MV-4-11 (cell line): ENCODE results near the gene ZSCAN4.

Experiments
- DNase-seq: peaks from one replicate; lab custom pipeline; 2025; lab: John Stamatoyannopoulos, UW

Gene ZSCAN4

DNA sequence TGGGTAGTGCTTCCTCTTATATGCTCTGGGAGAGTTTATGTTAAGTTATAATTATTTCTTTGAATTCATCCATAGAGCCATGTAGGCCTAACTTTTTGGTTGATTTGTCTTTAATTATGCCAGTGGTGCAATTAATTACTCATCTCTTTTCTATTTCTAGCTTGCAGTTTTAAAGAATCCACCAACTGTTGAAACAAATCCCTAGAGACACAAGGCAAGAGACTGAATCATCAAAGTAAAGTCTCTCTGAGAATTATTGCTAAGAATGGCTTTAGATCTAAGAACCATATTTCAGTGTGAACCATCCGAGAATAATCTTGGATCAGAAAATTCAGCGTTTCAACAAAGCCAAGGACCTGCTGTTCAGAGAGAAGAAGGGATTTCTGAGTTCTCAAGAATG is 7.1 kb downstream of the ZSCAN4 start:
- DNase-seq: no peak

DNA sequence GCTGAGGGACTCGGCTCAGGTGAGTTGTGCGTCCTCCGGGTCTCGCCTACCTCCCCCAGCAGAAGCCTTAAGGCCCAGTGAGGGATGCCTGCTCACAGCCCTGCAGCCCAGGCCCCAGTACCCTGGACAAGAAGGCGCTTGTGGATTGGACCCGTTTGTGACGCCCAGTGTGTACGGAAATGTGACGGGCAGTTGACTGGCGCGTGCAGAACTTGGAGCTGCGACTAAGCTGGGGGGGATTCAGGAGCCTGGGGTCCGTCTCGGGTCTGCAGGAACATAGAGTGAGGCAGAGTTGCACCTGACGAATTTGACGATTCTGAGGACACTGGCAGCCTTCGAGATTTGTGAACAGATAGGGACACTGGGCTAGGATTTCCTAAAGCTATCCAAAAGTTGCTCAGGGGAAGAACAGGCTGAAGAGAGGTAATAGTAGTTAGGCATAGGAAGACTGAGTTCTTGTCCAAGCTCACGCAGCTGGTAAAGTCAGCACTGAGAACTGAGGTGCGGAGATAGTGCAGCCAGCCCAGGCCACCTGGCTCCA is 13.6 kb downstream of the ZSCAN4 start:
- DNase-seq: no peak

DNA sequence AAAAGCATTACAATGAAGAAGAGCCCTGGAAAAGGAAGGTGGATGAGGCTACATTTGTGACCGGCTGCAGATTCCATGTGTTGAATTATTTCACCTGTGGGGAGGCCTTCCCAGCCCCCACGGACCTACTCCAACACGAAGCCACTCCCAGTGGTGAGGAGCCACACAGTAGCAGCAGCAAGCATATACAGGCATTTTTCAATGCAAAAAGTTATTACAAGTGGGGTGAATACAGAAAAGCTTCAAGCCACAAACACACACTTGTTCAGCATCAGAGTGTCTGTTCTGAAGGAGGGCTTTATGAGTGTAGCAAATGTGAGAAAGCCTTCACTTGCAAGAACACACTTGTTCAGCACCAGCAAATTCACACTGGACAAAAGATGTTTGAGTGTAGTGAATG is 18.0 kb downstream of the ZSCAN4 start:
- DNase-seq: no peak

DNA sequence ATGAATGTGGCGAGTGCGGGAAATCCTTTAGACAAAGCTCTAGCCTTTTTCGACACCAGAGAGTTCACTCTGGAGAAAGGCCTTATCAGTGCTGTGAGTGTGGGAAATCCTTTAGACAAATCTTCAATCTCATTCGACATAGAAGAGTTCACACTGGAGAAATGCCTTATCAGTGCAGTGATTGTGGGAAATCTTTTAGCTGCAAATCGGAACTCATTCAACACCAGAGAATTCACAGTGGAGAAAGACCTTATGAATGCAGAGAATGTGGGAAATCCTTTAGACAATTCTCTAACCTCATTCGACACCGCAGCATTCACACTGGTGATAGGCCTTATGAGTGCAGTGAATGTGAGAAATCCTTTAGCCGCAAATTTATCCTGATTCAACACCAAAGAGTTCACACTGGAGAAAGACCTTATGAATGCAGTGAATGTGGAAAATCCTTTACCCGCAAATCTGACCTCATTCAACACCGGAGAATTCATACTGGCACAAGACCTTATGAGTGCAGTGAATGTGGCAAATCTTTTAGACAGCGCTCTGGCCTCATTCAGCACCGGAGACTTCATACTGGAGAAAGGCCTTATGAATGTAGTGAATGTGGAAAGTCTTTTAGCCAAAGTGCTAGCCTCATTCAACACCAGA is 18.8 kb downstream of the ZSCAN4 start:
- DNase-seq: no peak

DNA sequence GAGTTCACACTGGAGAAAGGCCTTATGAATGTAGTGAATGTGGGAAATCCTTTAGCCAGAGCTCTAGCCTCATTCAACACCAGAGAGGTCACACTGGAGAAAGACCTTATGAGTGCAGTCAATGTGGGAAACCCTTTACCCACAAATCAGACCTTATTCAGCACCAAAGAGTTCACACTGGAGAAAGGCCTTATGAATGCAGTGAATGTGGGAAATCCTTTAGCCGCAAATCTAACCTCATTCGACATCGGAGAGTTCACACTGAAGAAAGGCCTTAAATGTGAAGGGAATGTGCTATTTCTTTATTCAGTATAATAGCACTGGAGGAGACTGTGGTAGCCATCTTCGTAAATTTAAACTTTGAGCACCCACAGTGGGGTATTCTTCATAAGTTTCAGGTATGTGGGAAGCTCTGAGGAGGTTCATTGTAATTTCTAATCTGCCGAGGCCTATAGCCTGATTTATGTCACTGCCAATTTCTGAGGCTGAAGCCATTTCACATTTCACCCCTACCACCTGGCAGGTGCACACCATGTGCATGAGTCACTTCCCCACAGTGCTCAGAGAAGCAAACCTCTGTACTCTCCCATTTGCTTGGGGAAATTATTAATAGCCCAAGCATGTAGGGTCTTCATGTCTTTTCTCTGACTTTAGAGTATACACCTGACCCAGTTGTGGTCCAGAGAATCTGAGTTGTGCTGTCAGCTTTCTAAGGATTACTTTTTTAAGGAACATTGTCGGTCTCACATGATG is 19.5 kb downstream of the ZSCAN4 start:
- DNase-seq: no peak

DNA sequence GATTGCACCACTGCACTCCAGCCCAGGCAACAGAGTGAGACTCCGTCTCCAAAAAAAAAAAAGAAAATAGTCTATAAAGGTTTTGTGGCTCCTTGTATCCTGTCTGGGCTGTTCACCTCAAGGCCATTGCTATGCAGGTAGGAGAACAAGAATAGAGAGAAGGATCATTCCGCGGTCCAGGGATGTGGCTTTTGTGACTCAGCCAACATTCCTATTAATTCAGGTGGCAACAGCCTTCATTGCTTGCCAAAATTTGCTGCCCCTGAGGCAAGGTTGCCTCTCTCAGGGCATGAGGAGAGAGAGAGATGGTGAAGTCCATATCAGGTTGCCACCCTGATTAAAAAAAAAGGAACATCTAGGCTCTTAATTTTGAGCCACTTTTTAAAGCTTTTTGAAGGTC is 21.0 kb downstream of the ZSCAN4 start:
- DNase-seq: no peak

DNA sequence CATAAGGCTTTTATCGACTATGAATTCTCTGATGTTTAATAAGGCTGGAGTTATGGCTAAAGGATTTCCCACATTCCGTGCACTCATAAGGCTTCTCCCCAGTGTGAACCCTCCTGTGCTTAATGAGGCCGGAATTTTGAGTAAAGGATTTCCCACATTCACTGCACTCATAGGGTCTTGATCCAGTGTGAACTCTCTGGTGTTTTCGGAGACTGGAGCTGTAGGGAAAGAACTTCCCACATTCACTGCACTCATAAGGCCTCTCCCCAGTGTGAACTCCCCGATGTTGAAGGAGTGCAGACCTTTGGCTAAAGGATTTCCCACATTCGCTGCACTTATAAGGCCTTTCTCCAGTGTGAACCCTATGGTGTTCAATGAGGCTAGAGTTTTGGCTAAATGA is 32.9 kb downstream of the ZSCAN4 start:
- DNase-seq: no peak

DNA sequence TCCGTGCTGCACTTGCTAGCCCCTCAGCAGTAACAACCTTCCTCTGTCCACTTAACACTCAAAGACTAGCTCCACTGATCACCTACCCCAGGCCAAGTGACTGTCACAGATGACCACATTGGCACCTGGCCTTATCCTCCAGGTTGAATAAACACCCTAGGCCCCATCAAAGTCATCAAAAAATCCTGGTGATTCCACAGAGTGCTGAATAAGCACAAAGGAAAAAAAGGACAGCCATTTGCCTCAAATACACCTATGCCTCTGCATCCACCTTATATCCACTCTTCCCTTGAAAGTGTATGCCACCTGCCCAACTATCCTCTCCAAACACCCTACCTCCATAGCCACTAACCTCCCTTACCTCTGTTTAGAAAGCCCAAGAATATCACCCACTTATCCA is 37.6 kb downstream of the ZSCAN4 start:
- DNase-seq: no peak

DNA sequence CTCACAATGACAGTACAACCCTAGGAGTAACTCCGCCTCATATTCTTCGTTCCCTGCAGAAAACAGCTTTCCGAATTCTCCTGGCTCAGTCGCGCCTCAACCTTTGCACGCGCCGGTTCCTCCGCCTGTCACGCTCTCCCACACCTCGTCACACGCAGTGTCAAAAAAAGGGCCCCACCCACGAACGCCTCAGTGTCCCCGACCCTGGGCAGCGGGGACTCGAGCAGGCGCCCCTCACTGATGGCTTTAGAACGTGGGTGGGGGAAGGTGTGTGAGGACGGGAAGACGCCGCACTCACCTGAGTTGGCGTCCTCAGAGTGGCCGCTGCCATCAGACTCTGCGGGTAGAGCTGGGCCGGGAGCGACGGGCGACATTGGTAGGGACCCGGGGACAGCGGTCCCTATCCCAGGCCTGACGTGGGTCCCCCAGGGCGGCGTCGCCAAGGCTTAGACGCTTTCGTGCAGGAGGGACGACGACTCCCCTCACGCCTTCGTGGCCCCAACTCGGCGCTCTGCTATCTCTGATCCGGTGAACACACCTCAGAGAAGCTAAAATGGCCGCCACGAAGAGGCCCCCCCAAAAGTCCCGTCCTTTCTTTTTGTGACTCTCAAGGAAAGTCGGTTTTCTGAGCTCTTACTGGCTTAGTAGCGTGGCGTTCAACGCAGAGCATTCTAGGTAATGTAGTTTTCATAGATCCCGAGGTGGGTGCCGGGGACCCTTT is 40.1 kb downstream of the ZSCAN4 start, which contains the start of gene ZNF154:
ZNF154 (minus strand) TSS at position 564 of the 721 bp plus-strand sequence; CDS start at position 331, 233 bp downstream.
- no peak for DNase-seq

DNA sequence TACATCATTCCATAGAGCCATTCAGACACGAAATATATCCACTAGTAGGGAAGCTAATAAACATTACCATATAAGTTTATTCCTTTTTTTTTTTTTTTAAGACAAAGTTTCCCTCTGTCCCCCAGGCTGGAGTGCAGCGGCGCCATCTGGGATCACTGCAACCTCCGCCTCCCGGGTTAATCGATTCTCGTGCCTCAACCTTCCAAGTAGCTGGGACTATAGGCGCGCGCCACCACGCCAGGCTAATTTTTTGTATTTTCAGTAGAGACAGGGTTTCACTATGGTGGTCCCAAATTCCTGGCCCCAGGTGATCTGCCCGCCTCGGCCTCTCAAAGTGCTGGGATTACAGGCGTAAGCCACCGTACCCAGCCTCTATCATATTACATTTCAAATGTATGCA is 40.9 kb downstream of the ZSCAN4 start:
- no peak for DNase-seq

DNA sequence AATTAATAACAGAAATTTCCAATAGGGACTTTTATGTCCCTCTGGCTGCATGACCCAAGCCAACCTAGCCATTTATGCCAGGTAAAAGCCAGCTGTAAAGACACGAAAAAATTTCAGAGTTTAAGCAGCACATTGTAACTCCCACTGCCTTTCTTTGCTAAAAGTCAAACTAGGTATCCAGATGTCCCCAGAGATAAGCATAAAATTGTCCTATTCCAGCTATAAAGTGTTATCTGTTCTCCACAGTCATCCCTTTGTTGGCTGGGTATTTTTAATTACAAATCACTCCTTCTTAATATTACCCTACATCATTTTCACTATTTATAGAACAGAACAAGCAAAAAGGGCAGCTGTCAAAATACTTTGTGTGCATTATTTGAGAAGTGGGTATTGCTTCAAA is 43.5 kb downstream of the ZSCAN4 start:
- no peak for DNase-seq

DNA sequence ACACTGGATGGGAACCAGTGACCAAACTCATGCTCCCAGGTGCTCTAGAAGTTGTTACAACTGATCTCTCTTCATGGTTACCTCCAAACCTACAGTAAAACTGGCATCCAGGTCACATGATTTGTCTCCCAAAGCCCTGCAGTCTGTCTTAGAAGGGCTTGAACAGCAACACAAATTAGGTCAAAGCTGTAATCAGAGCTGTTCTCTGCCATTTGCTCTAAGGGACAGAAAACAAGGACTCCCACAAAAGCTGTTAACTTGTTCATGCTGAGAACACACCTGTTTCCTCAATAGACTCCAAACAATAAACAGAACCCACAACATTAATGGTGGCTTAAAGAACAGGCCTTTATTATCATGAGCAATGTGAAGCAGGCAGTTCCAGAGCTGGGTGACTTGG is 50.7 kb downstream of the ZSCAN4 start:
- DNase-seq: no peak

DNA sequence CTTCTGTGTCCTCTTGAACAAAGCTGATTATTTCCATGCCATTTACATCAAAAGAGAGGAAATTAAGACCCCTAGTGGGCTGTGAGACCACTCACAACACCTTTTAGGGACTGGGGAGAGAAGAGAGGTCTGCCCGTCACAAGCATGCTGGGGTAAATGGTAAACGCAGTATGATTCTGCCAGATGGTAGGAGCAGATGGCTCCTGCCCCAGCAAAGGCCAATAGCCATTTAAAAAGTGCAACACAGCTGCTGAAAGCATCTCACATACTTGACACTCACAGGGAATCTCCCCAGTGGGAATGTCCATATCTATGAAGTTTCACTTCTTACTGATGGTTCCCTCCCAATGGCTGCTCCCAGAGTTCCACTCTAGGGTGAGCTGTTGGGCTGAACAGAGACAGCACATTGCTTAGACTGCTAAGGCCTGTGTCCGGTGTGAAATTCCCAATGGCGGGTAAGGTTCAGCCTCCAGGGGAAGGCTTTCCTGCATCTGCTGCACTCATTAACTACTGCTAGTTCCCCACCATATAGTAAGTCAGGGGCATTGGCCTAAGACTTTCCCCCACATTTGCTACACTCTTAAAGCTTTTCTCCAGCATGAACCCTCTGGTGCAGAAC is 51.3 kb downstream of the ZSCAN4 start:
- DNase-seq: no peak

DNA sequence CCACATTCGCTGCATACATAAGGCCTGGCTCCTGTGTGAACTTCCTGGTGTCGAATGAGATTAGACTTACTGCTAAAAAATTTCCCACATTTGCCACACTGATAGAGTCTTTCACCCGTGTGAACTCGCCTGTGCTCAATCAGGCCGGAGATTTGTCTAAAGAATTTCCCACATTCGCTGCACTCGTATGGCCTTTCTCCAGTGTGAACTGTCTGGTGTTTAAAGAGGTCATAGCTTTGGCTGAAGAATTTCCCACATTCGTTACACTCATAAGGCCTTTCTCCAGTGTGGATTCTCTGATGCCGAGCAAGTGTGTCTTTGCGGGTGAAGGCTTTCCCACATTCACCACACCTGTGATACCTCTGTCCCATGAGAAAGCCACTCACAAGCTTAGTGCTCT is 52.1 kb downstream of the ZSCAN4 start:
- no peak for DNase-seq
